Measurements from ENCODE around the gene APBA1.

- no peak for TF ChIP-seq CTCF (IDR thresholded peaks at IDR 0.05; ENCODE audit: insufficient read depth, low read length, poor library complexity, severe bottlenecking)
- TF ChIP-seq EZH2phosphoT487 (conservative IDR thresholded peaks at IDR 0.05; ENCODE audit: low read length) = no peak
Observed at GRCh38 chr9:69463497-69464068, 208.6 kb downstream of the APBA1 start.

All from SU-DHL-6 (cell line).